ENCODE results near the gene NCF4.

The NCF4 gene

GRCh38 chr22:36814801-36815200, 46.0 kb upstream of the NCF4 start:
- CTCF ChIA-PET = interaction anchor here (1.5 kb wide), 1 partner anchor 42 kb away, joined by 9 read pairs; no protein-coding TSS in a partner anchor
- Histone ChIP-seq H3K27ac (ENCODE audit: extremely low read depth, low read depth, low read length) (no peak overlapping the region), H3K4me1 (ENCODE audit: control insufficient read depth, insufficient read depth, low read length) (peaks cover 12% of the 10 kb centered on the region), H3K9me3 (ENCODE audit: control insufficient read depth, insufficient read depth, low read depth, low read length) (no peaks in the 10 kb centered on the region), H3K4me3 (ENCODE audit: low read depth, low read length) (no peak overlapping the region), H3K36me3 (ENCODE audit: control insufficient read depth in 2 of 2, insufficient read depth in 1 of 2, low read length in 2 of 2) (no peaks in the 10 kb centered on the region)
- TF ChIP-seq EGR2 (tag by site-specific recombination; IDR thresholded peaks at IDR 0.05; ENCODE audit: low read depth) (no peak), HOXA7 (CRISPR knock-in tag; IDR thresholded peaks at IDR 0.05; ENCODE audit: borderline replicate concordance) (no peak), BCL11A (tag by site-specific recombination; IDR thresholded peaks at IDR 0.05; ENCODE audit: low read depth) (no peak), OVOL3 (tag by site-specific recombination; IDR thresholded peaks at IDR 0.05) (no peak), ZSCAN30 (tag by site-specific recombination; IDR thresholded peaks at IDR 0.05) (no peak), ZNF19 (tag by site-specific recombination; IDR thresholded peaks at IDR 0.05; ENCODE audit: low read depth) (no peak), ZNF658 (tag by site-specific recombination; IDR thresholded peaks at IDR 0.05) (no peak), ZNF362 (tag by site-specific recombination; IDR thresholded peaks at IDR 0.05) (no peak)
- POLR2A ChIA-PET = no interaction called here

- H3K27ac ChIP-seq (ENCODE audit: extremely low read depth, low read depth, low read length) = no peak overlapping the region
- peaks cover 12% of the 10 kb centered on the region for H3K4me1 ChIP-seq (ENCODE audit: control insufficient read depth, insufficient read depth, low read length)
- H3K36me3 ChIP-seq (ENCODE audit: control insufficient read depth in 2 of 2, insufficient read depth in 1 of 2, low read length in 2 of 2) = no peaks in the 10 kb centered on the region
- POLR2A ChIA-PET = no interaction called here
- no peaks in the 10 kb centered on the region for H3K9me3 ChIP-seq (ENCODE audit: control insufficient read depth, insufficient read depth, low read depth, low read length)
- no peak overlapping the region for H3K4me3 ChIP-seq (ENCODE audit: low read depth, low read length)
- CTCF ChIA-PET = interaction anchor here (0.6 to 1.5 kb wide), 2 partner anchors 41 kb away, joined by 3 to 9 read pairs; no protein-coding TSS in a partner anchor
- TF ChIP-seq ZNF398 (tag by site-specific recombination; IDR thresholded peaks at IDR 0.05) = 0 out of 2 replicates have a peak, but pooled peaks have one; percentile 7
- no peak for TF ChIP-seq ZNF157 (tag by site-specific recombination; IDR thresholded peaks at IDR 0.05)
- TF ChIP-seq ZNF341 (tag by site-specific recombination; IDR thresholded peaks at IDR 0.05; ENCODE audit: low read depth) = peak; percentile 70
- TF ChIP-seq ZSCAN4 (tag by site-specific recombination; IDR thresholded peaks at IDR 0.05) = peak; percentile 66; the same call in 1 of the 2 replicates
- TF ChIP-seq PBX3 (CRISPR knock-in tag; IDR thresholded peaks at IDR 0.05) = no peak
These were observed 45.1 kb upstream of the NCF4 start for GRCh38 chr22:36815558-36816338.

- Histone ChIP-seq H3K36me3 (ENCODE audit: control insufficient read depth in 2 of 2, insufficient read depth in 1 of 2, low read length in 2 of 2) (no peaks in the 10 kb centered on the region), H3K4me3 (ENCODE audit: low read depth, low read length) (peak overlapping the region; percentile 28), H3K9me3 (ENCODE audit: control insufficient read depth, insufficient read depth, low read depth, low read length) (no peaks in the 10 kb centered on the region), H3K4me1 (ENCODE audit: control insufficient read depth, insufficient read depth, low read length) (peaks cover 12% of the 10 kb centered on the region), H3K27ac (ENCODE audit: extremely low read depth, low read depth, low read length) (no peak overlapping the region)
- TF ChIP-seq KLF1 (tag by site-specific recombination; IDR thresholded peaks at IDR 0.05) (no peak), ZNF335 (tag by site-specific recombination; conservative IDR thresholded peaks at IDR 0.05) (0 out of 2 replicates have a peak, but pooled peaks have one; percentile 48), ZBTB48 (tag by site-specific recombination; IDR thresholded peaks at IDR 0.05) (no peak), PRDM2 (tag by site-specific recombination; IDR thresholded peaks at IDR 0.05; ENCODE audit: borderline replicate concordance) (no peak), ZNF837 (tag by site-specific recombination; IDR thresholded peaks at IDR 0.05) (no peak), YY2 (tag by site-specific recombination; IDR thresholded peaks at IDR 0.05) (no peak)
- POLR2A ChIA-PET = no interaction called here
- CTCF ChIA-PET = interaction anchor here (0.6 kb wide), 1 partner anchor 40 kb away, joined by 3 read pairs; no protein-coding TSS in a partner anchor
These were observed 44.5 kb upstream of the NCF4 start for GRCh38 chr22:36816339-36816635.

Data from HEK293 (cell line).